NB4 (cell line): ENCODE measurements around the gene CCL20.

Experiments
- DNase-seq: peaks from one replicate; pipeline ENCODE4 v3.0.0; 2010; ENCODE audit warnings: low read depth
- H3K4me3 ChIP-seq: one replicate; pipeline ENCODE4 v1.5.1; 2011; ENCODE audit warnings: mild to moderate bottlenecking, low read depth, low read length, moderate library complexity
- MAX ChIP-seq: IDR thresholded peaks from 2 replicates; pipeline ENCODE4 v1.6.1; 2011; ENCODE audit warnings: low read depth, low read length
- MYC ChIP-seq: IDR thresholded peaks from 2 replicates; pipeline ENCODE4 v1.6.1; 2011; ENCODE audit warnings: low read depth, low read length
- POLR2A ChIP-seq: IDR thresholded peaks from 2 replicates; pipeline ENCODE4 v1.6.1; 2011; ENCODE audit warnings: mild to moderate bottlenecking; ENCODE audit not compliant: insufficient read length; ENCODE audit errors: extremely low read depth
- TF ChIP-seq, protein P1 (sequence below): IDR thresholded peaks from one replicate; pipeline ENCODE4 v1.5.1; 2012; ENCODE audit warnings: low read depth, low read length

CCL20 gene

GRCh38 chr2:227861011-227861410 is 47.4 kb downstream of the CCL20 start:
- H3K4me3 ChIP-seq, result no peak overlapping the region
- TF ChIP-seq POLR2A (no peak), MAX (no peak), MYC (no peak)
- TF ChIP-seq, protein P1, sequence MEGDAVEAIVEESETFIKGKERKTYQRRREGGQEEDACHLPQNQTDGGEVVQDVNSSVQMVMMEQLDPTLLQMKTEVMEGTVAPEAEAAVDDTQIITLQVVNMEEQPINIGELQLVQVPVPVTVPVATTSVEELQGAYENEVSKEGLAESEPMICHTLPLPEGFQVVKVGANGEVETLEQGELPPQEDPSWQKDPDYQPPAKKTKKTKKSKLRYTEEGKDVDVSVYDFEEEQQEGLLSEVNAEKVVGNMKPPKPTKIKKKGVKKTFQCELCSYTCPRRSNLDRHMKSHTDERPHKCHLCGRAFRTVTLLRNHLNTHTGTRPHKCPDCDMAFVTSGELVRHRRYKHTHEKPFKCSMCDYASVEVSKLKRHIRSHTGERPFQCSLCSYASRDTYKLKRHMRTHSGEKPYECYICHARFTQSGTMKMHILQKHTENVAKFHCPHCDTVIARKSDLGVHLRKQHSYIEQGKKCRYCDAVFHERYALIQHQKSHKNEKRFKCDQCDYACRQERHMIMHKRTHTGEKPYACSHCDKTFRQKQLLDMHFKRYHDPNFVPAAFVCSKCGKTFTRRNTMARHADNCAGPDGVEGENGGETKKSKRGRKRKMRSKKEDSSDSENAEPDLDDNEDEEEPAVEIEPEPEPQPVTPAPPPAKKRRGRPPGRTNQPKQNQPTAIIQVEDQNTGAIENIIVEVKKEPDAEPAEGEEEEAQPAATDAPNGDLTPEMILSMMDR, result no peak
- DNase-seq, result no peak

DNA sequence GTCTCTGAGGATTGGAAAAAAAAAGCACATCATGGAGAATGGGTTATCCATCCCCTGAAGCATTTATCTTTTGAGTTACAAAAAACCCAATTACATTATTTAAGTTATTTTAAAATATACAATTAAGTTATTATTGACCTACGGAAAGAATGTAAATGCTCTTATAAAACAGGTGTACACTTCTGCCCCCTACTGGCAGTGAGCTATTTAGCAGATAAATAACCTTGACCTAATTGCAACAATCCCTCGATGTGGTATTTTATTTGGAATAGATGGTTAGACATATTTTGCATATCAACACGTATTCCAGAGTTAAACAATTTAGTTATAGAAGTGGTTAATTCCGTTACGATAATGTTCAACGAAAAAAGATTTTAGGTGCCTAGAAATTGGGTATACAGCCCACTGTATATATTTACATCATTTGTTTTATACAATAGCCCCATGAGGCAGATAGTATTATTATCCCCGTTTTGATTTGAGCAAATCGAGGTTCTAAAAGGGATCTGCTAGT is 48.6 kb downstream of the CCL20 start:
- no peak overlapping the region for H3K4me3 ChIP-seq
- peak; percentile 81 for DNase-seq
- TF ChIP-seq MAX, result no peak
- TF ChIP-seq, protein P1, result peak; percentile 71

- no peak overlapping the region for H3K4me3 ChIP-seq
- no peak for TF ChIP-seq MYC
- no peak for TF ChIP-seq POLR2A
- TF ChIP-seq MAX, result no peak
- TF ChIP-seq, protein P1, result no peak
- DNase-seq, result peak; percentile 63
Measured at GRCh38 chr2:227862741-227863588, 49.3 kb downstream of the CCL20 start.

DNA sequence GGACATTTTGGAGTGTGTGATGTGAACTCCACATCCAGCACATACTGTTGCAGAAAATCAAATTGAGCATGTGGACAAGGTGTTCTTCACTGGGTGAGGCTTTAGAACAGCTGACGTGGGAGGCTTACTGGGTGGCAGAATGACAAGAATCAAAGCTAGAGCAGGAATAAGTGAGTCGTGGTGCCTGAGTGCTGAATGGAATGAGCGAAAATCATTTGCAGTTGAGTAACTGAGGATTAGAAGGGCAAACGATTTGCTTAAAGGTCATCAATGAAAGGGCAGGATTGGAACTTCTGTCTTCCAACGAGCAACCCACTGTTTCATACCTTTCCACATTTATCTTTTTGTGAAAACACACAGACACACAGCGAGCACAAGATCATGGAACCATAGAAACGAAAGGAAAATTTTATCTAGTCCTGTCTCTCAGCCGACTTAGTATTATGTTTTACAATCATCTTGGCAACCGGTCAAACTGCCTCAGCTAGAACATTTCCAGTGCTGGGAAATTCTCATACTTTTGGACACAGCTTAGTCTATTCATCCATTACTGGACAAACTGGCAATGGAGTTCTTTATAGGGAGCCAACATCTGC is 50.6 kb downstream of the CCL20 start:
- no peak overlapping the region for H3K4me3 ChIP-seq
- TF ChIP-seq POLR2A (no peak), MYC (no peak), MAX (no peak)
- TF ChIP-seq, protein P1, result no peak
- DNase-seq, result no peak

DNA sequence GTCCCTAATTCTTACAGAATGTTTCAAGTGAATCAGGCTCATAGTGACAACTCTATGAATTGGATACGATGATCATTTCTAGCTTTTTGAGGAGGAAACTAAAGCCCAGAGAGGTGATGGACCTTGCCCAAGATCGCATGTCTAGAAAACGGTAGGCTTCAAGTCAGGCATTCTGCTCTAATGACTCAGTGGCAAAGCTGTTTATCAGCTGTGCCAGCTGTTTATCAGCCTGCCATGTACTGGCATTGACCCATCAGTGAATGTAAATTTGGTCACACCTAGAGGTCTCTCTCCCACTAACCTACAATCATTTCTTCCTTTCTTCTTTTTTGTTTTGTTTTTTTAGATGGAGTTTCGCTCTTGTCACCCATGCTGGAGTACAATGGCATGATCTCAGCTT is 51.6 kb downstream of the CCL20 start:
- TF ChIP-seq POLR2A, result no peak
- TF ChIP-seq MAX, result no peak
- TF ChIP-seq MYC, result no peak
- TF ChIP-seq, protein P1, result no peak
- DNase-seq, result no peak
- no peak overlapping the region for H3K4me3 ChIP-seq
